Progenitor cell of endocrine pancreas (in vitro differentiated cells): ENCODE measurements around the gene KCNH8. TPM values are rescaled to one million over a fixed set of nuclear protein-coding genes. Genes with fewer than 3 reads are reported as not detected.

ENCODE experiments used
- DNase-seq: peaks from one replicate; pipeline ENCODE4 v3.0.0; 2021; ENCODE audit warnings: low spot score; ENCODE audit not compliant: unreplicated experiment
- H3K27ac Mint-ChIP-seq: 2 replicates; pipeline ENCODE4 v1.8.0; 2021; ENCODE audit warnings: mild to moderate bottlenecking, moderate library complexity, mixed read lengths
- H3K27me3 Mint-ChIP-seq: 2 replicates; pipeline ENCODE4 v1.8.0; 2021; ENCODE audit warnings: mixed read lengths
- H3K36me3 Mint-ChIP-seq: 2 replicates; pipeline ENCODE4 v1.8.0; 2022; ENCODE audit warnings: mixed read lengths; ENCODE audit not compliant: insufficient read depth
- H3K4me1 Mint-ChIP-seq: 2 replicates; pipeline ENCODE4 v1.8.0; 2021; ENCODE audit warnings: low read depth, mixed read lengths
- H3K4me3 Mint-ChIP-seq: 2 replicates; pipeline ENCODE4 v1.8.0; 2021; ENCODE audit warnings: low read depth, mild to moderate bottlenecking, moderate library complexity, mixed read lengths
- H3K9me3 Mint-ChIP-seq: 2 replicates; pipeline ENCODE4 v1.8.0; 2021; ENCODE audit warnings: low read depth, mixed read lengths
- total RNA-seq: library from RNA; stranded (reverse); gene quantifications from 2 replicates; pipeline ENCODE4 v1.2.1, GENCODE V29; 2021
- TF ChIP-seq, protein P1 (sequence below): fragments of 200-600 bp; sonication (generic); IDR thresholded peaks from one replicate; pipeline ENCODE4 v1.5.0; 2021; ENCODE audit warnings: antibody characterized with exemption, mild to moderate bottlenecking; ENCODE audit not compliant: unreplicated experiment

The KCNH8 gene
- total RNA-seq, 1 donor from 2014 or later, result 10.0 TPM

DNA sequence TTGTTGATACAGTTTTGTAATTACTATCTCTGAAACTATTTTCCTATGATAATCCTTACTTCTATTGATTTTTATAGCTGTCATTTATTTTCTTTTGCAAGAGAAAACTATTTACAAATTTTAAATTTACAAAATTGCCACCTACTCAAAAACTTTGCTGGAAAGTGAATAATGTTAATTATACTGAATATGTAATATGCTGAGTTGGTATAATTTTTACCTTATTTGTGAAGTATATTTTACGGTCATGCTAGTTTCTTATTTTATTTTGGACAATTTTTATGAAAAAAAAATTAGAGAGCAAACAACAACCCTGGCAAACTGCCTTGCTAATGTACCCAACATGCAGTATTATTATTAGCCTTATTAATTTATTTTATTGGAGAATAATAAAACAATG lies 2.9 kb downstream of the KCNH8 start:
- DNase-seq, result no peak
- Mint-ChIP-seq H3K4me3 (no peak overlapping the region), H3K9me3 (no peaks in the 10 kb centered on the region), H3K36me3 (no peaks in the 10 kb centered on the region), H3K27ac (no peak overlapping the region), H3K27me3 (no peaks in the 10 kb centered on the region), H3K4me1 (peaks cover 10% of the 10 kb centered on the region)
- TF ChIP-seq, protein P1, sequence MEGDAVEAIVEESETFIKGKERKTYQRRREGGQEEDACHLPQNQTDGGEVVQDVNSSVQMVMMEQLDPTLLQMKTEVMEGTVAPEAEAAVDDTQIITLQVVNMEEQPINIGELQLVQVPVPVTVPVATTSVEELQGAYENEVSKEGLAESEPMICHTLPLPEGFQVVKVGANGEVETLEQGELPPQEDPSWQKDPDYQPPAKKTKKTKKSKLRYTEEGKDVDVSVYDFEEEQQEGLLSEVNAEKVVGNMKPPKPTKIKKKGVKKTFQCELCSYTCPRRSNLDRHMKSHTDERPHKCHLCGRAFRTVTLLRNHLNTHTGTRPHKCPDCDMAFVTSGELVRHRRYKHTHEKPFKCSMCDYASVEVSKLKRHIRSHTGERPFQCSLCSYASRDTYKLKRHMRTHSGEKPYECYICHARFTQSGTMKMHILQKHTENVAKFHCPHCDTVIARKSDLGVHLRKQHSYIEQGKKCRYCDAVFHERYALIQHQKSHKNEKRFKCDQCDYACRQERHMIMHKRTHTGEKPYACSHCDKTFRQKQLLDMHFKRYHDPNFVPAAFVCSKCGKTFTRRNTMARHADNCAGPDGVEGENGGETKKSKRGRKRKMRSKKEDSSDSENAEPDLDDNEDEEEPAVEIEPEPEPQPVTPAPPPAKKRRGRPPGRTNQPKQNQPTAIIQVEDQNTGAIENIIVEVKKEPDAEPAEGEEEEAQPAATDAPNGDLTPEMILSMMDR, result no peak

DNA sequence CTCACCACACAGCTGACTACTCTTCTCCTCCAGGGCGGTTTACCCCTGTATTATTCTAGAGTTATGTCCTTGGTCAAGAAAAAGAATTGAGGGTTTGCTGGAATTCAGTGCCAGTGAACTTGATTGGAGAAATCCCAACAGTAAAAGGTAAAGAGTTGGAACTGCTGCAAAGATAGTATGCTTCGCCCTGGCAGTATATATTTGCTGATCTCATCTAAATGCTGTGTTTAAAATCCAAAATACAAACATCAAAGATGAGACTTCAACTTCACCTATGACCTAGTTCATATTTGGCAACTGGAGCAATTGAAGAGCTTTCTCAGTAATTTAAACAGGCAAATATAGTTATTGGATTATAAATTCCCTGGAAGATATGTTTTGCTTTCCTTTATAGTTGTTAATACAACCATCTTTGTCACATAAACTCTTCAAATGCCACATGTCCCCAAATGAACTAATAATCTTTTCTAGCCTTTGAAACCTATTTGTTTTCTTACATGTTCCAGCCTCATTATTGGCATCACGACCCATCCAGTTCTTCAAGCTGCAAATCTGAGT lies 6.5 kb downstream of the KCNH8 start:
- Mint-ChIP-seq H3K4me1 (no peaks in the 10 kb centered on the region), H3K36me3 (no peaks in the 10 kb centered on the region), H3K4me3 (no peak overlapping the region), H3K27me3 (no peaks in the 10 kb centered on the region), H3K9me3 (no peaks in the 10 kb centered on the region), H3K27ac (no peak overlapping the region)
- TF ChIP-seq, protein P1, result no peak
- no peak for DNase-seq

DNA sequence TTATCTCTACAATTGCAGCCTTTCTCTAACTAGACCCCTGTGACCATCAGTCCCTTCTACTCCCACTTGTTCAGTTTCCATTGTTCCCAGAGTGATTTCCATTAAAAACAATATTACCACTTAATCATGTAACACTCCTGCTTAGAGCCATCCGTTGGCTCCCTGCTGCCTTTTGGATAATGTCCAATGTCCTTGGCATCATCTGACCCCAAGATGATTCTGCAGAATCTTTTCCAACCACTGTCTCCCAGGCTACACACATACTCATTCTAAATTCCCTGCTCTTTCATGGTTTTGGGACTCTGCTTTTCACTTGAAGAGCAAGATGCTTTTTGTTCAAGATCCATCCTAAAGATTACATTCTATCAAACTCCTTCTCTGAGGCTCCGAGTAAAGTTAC lies 7.1 kb downstream of the KCNH8 start:
- H3K27ac Mint-ChIP-seq, result no peak overlapping the region
- no peak for DNase-seq
- no peak overlapping the region for H3K4me3 Mint-ChIP-seq
- TF ChIP-seq, protein P1, result no peak
- no peaks in the 10 kb centered on the region for H3K27me3 Mint-ChIP-seq
- H3K36me3 Mint-ChIP-seq, result no peaks in the 10 kb centered on the region
- no peaks in the 10 kb centered on the region for H3K9me3 Mint-ChIP-seq
- no peaks in the 10 kb centered on the region for H3K4me1 Mint-ChIP-seq

DNA sequence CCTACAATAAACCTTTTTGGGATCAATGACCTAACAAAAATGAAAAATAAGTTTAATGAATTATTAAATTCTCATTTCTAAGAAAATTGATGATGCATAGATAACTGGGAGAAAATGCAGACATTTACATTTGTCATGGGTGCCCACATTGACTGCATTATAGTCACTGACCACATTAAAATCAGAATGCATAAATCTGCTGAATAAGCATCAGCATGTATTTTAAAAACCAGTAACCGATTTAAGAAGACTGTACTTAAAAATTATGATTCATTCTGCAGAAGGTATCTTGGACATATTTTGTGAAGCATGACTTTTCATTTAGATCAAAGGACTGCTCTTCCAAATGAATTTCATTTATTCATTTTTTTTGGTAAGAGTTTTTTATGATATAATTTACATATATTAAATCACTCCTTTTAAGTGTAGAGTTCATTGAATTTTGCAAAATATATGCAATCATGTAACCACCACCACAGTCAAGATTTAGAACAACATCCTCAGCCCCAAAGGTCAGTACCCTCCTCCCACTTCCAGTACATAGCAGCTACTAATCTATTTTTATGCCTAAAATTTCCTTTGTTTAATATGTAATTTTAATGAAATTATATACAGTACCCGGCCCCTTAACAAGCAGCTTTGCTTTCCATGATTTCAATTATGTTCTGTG lies 11.8 kb downstream of the KCNH8 start:
- Mint-ChIP-seq H3K36me3 (no peaks in the 10 kb centered on the region), H3K4me1 (no peaks in the 10 kb centered on the region), H3K27me3 (no peaks in the 10 kb centered on the region), H3K9me3 (no peaks in the 10 kb centered on the region), H3K27ac (no peak overlapping the region), H3K4me3 (no peak overlapping the region)
- TF ChIP-seq, protein P1, result no peak
- DNase-seq, result no peak

DNA sequence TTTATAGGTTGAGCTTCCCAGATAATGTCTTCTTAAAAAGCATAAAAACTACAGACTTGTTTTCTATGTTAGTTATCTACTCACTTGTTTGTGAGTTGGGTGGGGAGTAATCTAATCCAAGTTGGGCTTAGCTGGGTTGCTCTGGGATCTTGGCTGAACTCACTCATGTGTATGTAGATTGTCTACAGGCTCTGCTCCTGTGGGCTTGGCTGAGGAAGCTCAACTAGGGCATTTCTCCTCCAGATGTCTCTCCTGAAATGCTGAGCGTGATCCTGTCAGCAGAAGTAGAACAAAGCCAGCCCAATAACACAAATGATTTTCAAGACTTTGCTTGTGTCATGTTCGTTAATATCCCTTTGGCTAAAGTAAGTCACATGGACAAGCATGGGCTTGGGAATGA lies 17.3 kb downstream of the KCNH8 start:
- TF ChIP-seq, protein P1, result no peak
- Mint-ChIP-seq H3K4me1 (no peaks in the 10 kb centered on the region), H3K36me3 (peaks cover 2% of the 10 kb centered on the region), H3K27me3 (no peaks in the 10 kb centered on the region), H3K4me3 (no peak overlapping the region), H3K9me3 (peaks cover 3% of the 10 kb centered on the region), H3K27ac (no peak overlapping the region)
- no peak for DNase-seq
